ENCODE results near the gene HLA-C. TPM values are rescaled to one million over a fixed set of nuclear protein-coding genes. Genes with fewer than 3 reads are reported as not detected.

HLA-C gene
- total RNA-seq, 1 experiment from 2014 or later = 333 TPM

- RAD21 ChIA-PET (ENCODE audit: low non-redundant PET in 1 of 2, low total read pairs in 2 of 2, uncharacterized antibody in 2 of 2, unreplicated experiment in 2 of 2) = no interaction called here
- POLR2A ChIA-PET = no interaction called here
- DNase-seq (ENCODE audit: low read depth, low spot score) (no peak), ATAC-seq (peak; percentile 73)
- Histone ChIP-seq H3K4me1 (ENCODE audit: control insufficient read depth in 1 of 2, insufficient read depth in 2 of 2, low read length in 2 of 2) (no peaks in the 10 kb centered on the region), H3K9me2 (ENCODE audit: insufficient read depth) (no peaks in the 10 kb centered on the region), H3K9ac (ENCODE audit: low read length) (no peak overlapping the region), H3K27ac (ENCODE audit: low read depth, low read length) (no peak overlapping the region), H4K20me1 (ENCODE audit: insufficient read depth) (no peaks in the 10 kb centered on the region), H3K79me2 (ENCODE audit: insufficient read depth, low read length) (no peaks in the 10 kb centered on the region), H3K9me3 (ENCODE audit: control insufficient read depth in 1 of 2, insufficient read depth in 1 of 2, low read depth in 1 of 2, low read length in 2 of 2) (no peaks in the 10 kb centered on the region), H3K4me3 (replicated peaks in 1 of 2; ENCODE audit: low read depth in 1 of 2, low read length in 2 of 2) (no peak overlapping the region), H3K36me3 (ENCODE audit: control insufficient read depth in 1 of 2, insufficient read depth in 2 of 2, low read length in 2 of 2) (no peaks in the 10 kb centered on the region), H3K4me2 (ENCODE audit: low read length) (no peak overlapping the region), H2AFZ (ENCODE audit: low read depth, low read length, poor library complexity, severe bottlenecking) (no peak overlapping the region), H3K27me3 (ENCODE audit: insufficient read depth, low read length) (no peaks in the 10 kb centered on the region)
- no TSS peak for BruUV-seq (replicated peaks)
- TF ChIP-seq, protein P1, sequence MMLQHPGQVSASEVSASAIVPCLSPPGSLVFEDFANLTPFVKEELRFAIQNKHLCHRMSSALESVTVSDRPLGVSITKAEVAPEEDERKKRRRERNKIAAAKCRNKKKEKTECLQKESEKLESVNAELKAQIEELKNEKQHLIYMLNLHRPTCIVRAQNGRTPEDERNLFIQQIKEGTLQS (IDR thresholded peaks at IDR 0.05) = no peak
- TF ChIP-seq POLR2A (IDR thresholded peaks at IDR 0.05; ENCODE audit: borderline replicate concordance, extremely low read depth, insufficient read depth, insufficient read length) (no peak), CBX3 (IDR thresholded peaks at IDR 0.05; ENCODE audit: low read depth) (no peak), SRF (IDR thresholded peaks at IDR 0.05; ENCODE audit: low read depth) (no peak), YY1 (IDR thresholded peaks at IDR 0.05; ENCODE audit: extremely low read depth, insufficient replicate concordance, low read depth, low read length) (no peak), JUND (IDR thresholded peaks at IDR 0.05) (no peak)
- CTCF ChIA-PET = no interaction called here
- intact Hi-C loops (cut with micrococcal nuclease) = no loop called here
Observed at GRCh38 chr6:31308050-31308844, 36.4 kb upstream of the HLA-C start.

GRCh38 chr6:31307669-31308049, 35.8 kb upstream of the HLA-C start:
- intact Hi-C loops (cut with micrococcal nuclease) = no loop called here
- Histone ChIP-seq H3K27me3 (ENCODE audit: insufficient read depth, low read length) (no peaks in the 10 kb centered on the region), H2AFZ (ENCODE audit: low read depth, low read length, poor library complexity, severe bottlenecking) (no peak overlapping the region), H3K9me3 (ENCODE audit: control insufficient read depth in 1 of 2, insufficient read depth in 1 of 2, low read depth in 1 of 2, low read length in 2 of 2) (no peaks in the 10 kb centered on the region), H3K4me3 (replicated peaks in 1 of 2; ENCODE audit: low read depth in 1 of 2, low read length in 2 of 2) (no peak overlapping the region), H3K79me2 (ENCODE audit: insufficient read depth, low read length) (no peaks in the 10 kb centered on the region), H3K9ac (ENCODE audit: low read length) (no peak overlapping the region), H3K4me2 (ENCODE audit: low read length) (no peak overlapping the region), H3K36me3 (ENCODE audit: control insufficient read depth in 1 of 2, insufficient read depth in 2 of 2, low read length in 2 of 2) (no peaks in the 10 kb centered on the region), H3K27ac (ENCODE audit: low read depth, low read length) (no peak overlapping the region), H3K4me1 (ENCODE audit: control insufficient read depth in 1 of 2, insufficient read depth in 2 of 2, low read length in 2 of 2) (no peaks in the 10 kb centered on the region), H3K9me2 (ENCODE audit: insufficient read depth) (no peaks in the 10 kb centered on the region), H4K20me1 (ENCODE audit: insufficient read depth) (no peaks in the 10 kb centered on the region)
- ChIA-PET POLR2A (no interaction called here), CTCF (no interaction called here), RAD21 (ENCODE audit: low non-redundant PET in 1 of 2, low total read pairs in 2 of 2, uncharacterized antibody in 2 of 2, unreplicated experiment in 2 of 2) (no interaction called here)
- DNase-seq (ENCODE audit: low read depth, low spot score) = no peak
- BruUV-seq (replicated peaks) = no TSS peak
- no peak for ATAC-seq
- TF ChIP-seq, protein P2, sequence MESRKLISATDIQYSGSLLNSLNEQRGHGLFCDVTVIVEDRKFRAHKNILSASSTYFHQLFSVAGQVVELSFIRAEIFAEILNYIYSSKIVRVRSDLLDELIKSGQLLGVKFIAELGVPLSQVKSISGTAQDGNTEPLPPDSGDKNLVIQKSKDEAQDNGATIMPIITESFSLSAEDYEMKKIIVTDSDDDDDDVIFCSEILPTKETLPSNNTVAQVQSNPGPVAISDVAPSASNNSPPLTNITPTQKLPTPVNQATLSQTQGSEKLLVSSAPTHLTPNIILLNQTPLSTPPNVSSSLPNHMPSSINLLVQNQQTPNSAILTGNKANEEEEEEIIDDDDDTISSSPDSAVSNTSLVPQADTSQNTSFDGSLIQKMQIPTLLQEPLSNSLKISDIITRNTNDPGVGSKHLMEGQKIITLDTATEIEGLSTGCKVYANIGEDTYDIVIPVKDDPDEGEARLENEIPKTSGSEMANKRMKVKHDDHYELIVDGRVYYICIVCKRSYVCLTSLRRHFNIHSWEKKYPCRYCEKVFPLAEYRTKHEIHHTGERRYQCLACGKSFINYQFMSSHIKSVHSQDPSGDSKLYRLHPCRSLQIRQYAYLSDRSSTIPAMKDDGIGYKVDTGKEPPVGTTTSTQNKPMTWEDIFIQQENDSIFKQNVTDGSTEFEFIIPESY (IDR thresholded peaks at IDR 0.05; ENCODE audit: extremely low read depth, insufficient replicate concordance, low read length) = no peak
- TF ChIP-seq EZH2phosphoT487 (IDR thresholded peaks at IDR 0.05; ENCODE audit: borderline replicate concordance) (no peak), RAD21 (IDR thresholded peaks at IDR 0.05; ENCODE audit: low read depth) (no peak), POLR2A (IDR thresholded peaks at IDR 0.05; ENCODE audit: borderline replicate concordance, extremely low read depth, insufficient read depth, insufficient read length) (no peak), FOSL1 (IDR thresholded peaks at IDR 0.05; ENCODE audit: low read depth) (no peak), JUND (IDR thresholded peaks at IDR 0.05) (no peak), EZH2 (IDR thresholded peaks at IDR 0.05) (no peak), POLR2AphosphoS5 (IDR thresholded peaks at IDR 0.05; ENCODE audit: low read depth, low read length) (no peak), ELF1 (IDR thresholded peaks at IDR 0.05; ENCODE audit: borderline replicate concordance, low read depth) (no peak), MAX (IDR thresholded peaks at IDR 0.05) (no peak), EGR1 (IDR thresholded peaks at IDR 0.05; ENCODE audit: low read depth) (no peak), YY1 (IDR thresholded peaks at IDR 0.05; ENCODE audit: extremely low read depth, insufficient replicate concordance, low read depth, low read length) (no peak), ZFX (IDR thresholded peaks at IDR 0.05) (no peak), CEBPB (IDR thresholded peaks at IDR 0.05; ENCODE audit: low read depth) (no peak)
- TF ChIP-seq, protein P1 (IDR thresholded peaks at IDR 0.05) = no peak
